ENCODE results near the gene CYP27B1.
"Not testable (repeated sequence)": the region's sequence is repeated elsewhere in the genome, so short reads cannot be mapped to it uniquely, and the experiment has no call there.

The CYP27B1 gene

GRCh38 chr12:57775563-57776246 is 8.8 kb upstream of the CYP27B1 start:
- Histone ChIP-seq H3K9me2 (replicated peaks; ENCODE audit: insufficient read depth, low read length) (no peaks in the 10 kb centered on the region), H3K27ac (ENCODE audit: low read depth, low read length) (no peak overlapping the region), H3K27me3 (ENCODE audit: low read length) (no peaks in the 10 kb centered on the region), H3K9ac (ENCODE audit: low read length) (no peak overlapping the region), H3F3A (ENCODE audit: insufficient read depth) (0 out of 2 replicates have a peak, but pooled peaks cover 5% of the 10 kb centered on the region), H4K20me1 (ENCODE audit: low read depth, low read length) (no peaks in the 10 kb centered on the region), H3K9me3 (ENCODE audit: insufficient read depth, low read length) (no peaks in the 10 kb centered on the region), H3K36me3 (ENCODE audit: low read length) (no peaks in the 10 kb centered on the region), H3K79me2 (ENCODE audit: insufficient read depth, low read length) (no peaks in the 10 kb centered on the region), H2AFZ (ENCODE audit: low read depth, low read length, severe bottlenecking) (no peak overlapping the region), H3K4me2 (ENCODE audit: low read depth, low read length, poor library complexity, severe bottlenecking) (no peak overlapping the region), H3K4me3 (ENCODE audit: insufficient read depth, low read length, poor library complexity, severe bottlenecking) (no peak overlapping the region)
- TF ChIP-seq EZH2phosphoT487 (conservative IDR thresholded peaks at IDR 0.05; ENCODE audit: low read length) (no peak), CTCF (IDR thresholded peaks at IDR 0.05; ENCODE audit: insufficient read depth, low read length, poor library complexity, severe bottlenecking) (no peak)

GRCh38 chr12:57775044-57775443 is 8.2 kb upstream of the CYP27B1 start:
- no peak overlapping the region for H3K4me2 ChIP-seq (ENCODE audit: low read depth, low read length, poor library complexity, severe bottlenecking)
- no peaks in the 10 kb centered on the region for H3K79me2 ChIP-seq (ENCODE audit: insufficient read depth, low read length)
- no peak overlapping the region for H3K4me3 ChIP-seq (ENCODE audit: insufficient read depth, low read length, poor library complexity, severe bottlenecking)
- H2AFZ ChIP-seq (ENCODE audit: low read depth, low read length, severe bottlenecking), result no peak overlapping the region
- H3F3A ChIP-seq (ENCODE audit: insufficient read depth), result 0 out of 2 replicates have a peak, but pooled peaks cover 5% of the 10 kb centered on the region
- TF ChIP-seq CTCF (IDR thresholded peaks at IDR 0.05; ENCODE audit: insufficient read depth, low read length, poor library complexity, severe bottlenecking) (no peak), EZH2phosphoT487 (conservative IDR thresholded peaks at IDR 0.05; ENCODE audit: low read length) (no peak)
- no peak overlapping the region for H3K9ac ChIP-seq (ENCODE audit: low read length)
- H4K20me1 ChIP-seq (ENCODE audit: low read depth, low read length), result no peaks in the 10 kb centered on the region
- no peaks in the 10 kb centered on the region for H3K27me3 ChIP-seq (ENCODE audit: low read length)
- H3K27ac ChIP-seq (ENCODE audit: low read depth, low read length), result no peak overlapping the region
- no peaks in the 10 kb centered on the region for H3K9me3 ChIP-seq (ENCODE audit: insufficient read depth, low read length)
- no peaks in the 10 kb centered on the region for H3K36me3 ChIP-seq (ENCODE audit: low read length)
- no peaks in the 10 kb centered on the region for H3K9me2 ChIP-seq (replicated peaks; ENCODE audit: insufficient read depth, low read length)

GRCh38 chr12:57774634-57775033 is 7.8 kb upstream of the CYP27B1 start:
- H3K27me3 ChIP-seq (ENCODE audit: low read length); H4K20me1 ChIP-seq (ENCODE audit: low read depth, low read length); H3K4me3 ChIP-seq (ENCODE audit: insufficient read depth, low read length, poor library complexity, severe bottlenecking); H3K9me3 ChIP-seq (ENCODE audit: insufficient read depth, low read length); H3K79me2 ChIP-seq (ENCODE audit: insufficient read depth, low read length); H3F3A ChIP-seq (ENCODE audit: insufficient read depth); H2AFZ ChIP-seq (ENCODE audit: low read depth, low read length, severe bottlenecking); H3K9ac ChIP-seq (ENCODE audit: low read length); H3K36me3 ChIP-seq (ENCODE audit: low read length); H3K9me2 ChIP-seq (replicated peaks; ENCODE audit: insufficient read depth, low read length); H3K4me2 ChIP-seq (ENCODE audit: low read depth, low read length, poor library complexity, severe bottlenecking); H3K27ac ChIP-seq (ENCODE audit: low read depth, low read length): not testable (repeated sequence)

Measured in SU-DHL-6 (cell line).